ENCODE measurements around the gene TOGARAM2. TPM values are rescaled to one million over a fixed set of nuclear protein-coding genes. Genes with fewer than 3 reads are reported as not detected.

Gene TOGARAM2
- total RNA-seq, 2 donors from 2014 or later: 3.0 to 4.3 TPM

- H3K27me3 Mint-ChIP-seq: peaks cover 3% of the 10 kb centered on the region
- H3K36me3 Mint-ChIP-seq (ENCODE audit: low read depth): no peaks in the 10 kb centered on the region
- no peaks in the 10 kb centered on the region for H3K4me1 Mint-ChIP-seq
- no peak for ATAC-seq (replicated peaks)
- H3K9me3 Mint-ChIP-seq: no peaks in the 10 kb centered on the region
- H3K27ac Mint-ChIP-seq: no peak overlapping the region
- no peak overlapping the region for H3K4me3 Mint-ChIP-seq
Measured at GRCh38 chr2:29100564-29100963, 119.5 kb downstream of the TOGARAM2 start.

Other genes with a start within 250 kb of the TOGARAM2 start
- 100 to 1,000 TPM; 207 to 227 TPM for gene PPP1CB, start 229.5 kb upstream of the TOGARAM2 start, total RNA-seq
- gene SPDYA, start 170.5 kb upstream of the TOGARAM2 start, total RNA-seq: 1 to 10 TPM; 2.1 to 3.3 TPM
- gene TRMT61B, start 111.0 kb upstream of the TOGARAM2 start, total RNA-seq: 10 to 100 TPM; 14.7 to 20.0 TPM
- 100 to 1,000 TPM in 1 of 2 donors, 10 to 100 TPM in 1; 63.7 to 146 TPM for gene WDR43, start 86.6 kb upstream of the TOGARAM2 start, total RNA-seq
- gene PCARE, start 93.2 kb downstream of the TOGARAM2 start, total RNA-seq: not detected
- gene CLIP4, start 134.1 kb downstream of the TOGARAM2 start, total RNA-seq: 10 to 100 TPM; 23.3 to 24.5 TPM

All from activated T-helper 17 cell treated with anti-CD3 and anti-CD28 coated beads, Interleukin-2, amount 50 U/mL, for 72 hours (primary cell).